ENCODE measurements around the gene CADPS. TPM values are rescaled to one million over a fixed set of nuclear protein-coding genes. Genes with fewer than 3 reads are reported as not detected.

The CADPS gene
- polyA plus RNA-seq, 1 donor (not counting 4 experiments of a cell fraction or from before 2014, with no cell fraction given) = not detected

GRCh38 chr3:62586356-62586755, 288.9 kb downstream of the CADPS start:
- Histone ChIP-seq H3K4me3 (ENCODE audit: control insufficient read depth in 2 of 3, extremely low read depth in 1 of 3, insufficient read depth in 2 of 3, low read depth in 1 of 3, low read length in 3 of 3) (no peak overlapping the region), H3K79me2 (ENCODE audit: control insufficient read depth, insufficient read depth, low read length) (no peaks in the 10 kb centered on the region), H3K9me1 (ENCODE audit: control insufficient read depth, extremely low read depth, insufficient read depth, low read length) (no peaks in the 10 kb centered on the region), H3K27me3 (ENCODE audit: control insufficient read depth, extremely low read depth, insufficient read depth, low read length) (no peaks in the 10 kb centered on the region), H3K4me2 (ENCODE audit: control insufficient read depth, extremely low read depth, insufficient read depth, low read depth, low read length) (no peak overlapping the region), H3K9ac (ENCODE audit: control insufficient read depth, extremely low read depth, insufficient read depth, low read length) (no peak overlapping the region), H3K9me3 (ENCODE audit: control insufficient read depth, low read depth, low read length) (no peaks in the 10 kb centered on the region), H3K4me1 (ENCODE audit: control insufficient read depth, extremely low read depth, insufficient read depth, low read length) (peaks cover 25% of the 10 kb centered on the region), H2AFZ (ENCODE audit: control insufficient read depth, low read length) (peak overlapping the region; percentile 44), H3K36me3 (ENCODE audit: control insufficient read depth in 2 of 2, extremely low read depth in 1 of 2, insufficient read depth in 2 of 2, low read length in 2 of 2) (no peaks in the 10 kb centered on the region), H4K20me1 (ENCODE audit: control insufficient read depth, extremely low read depth, insufficient read depth, low read length) (no peaks in the 10 kb centered on the region), H3K27ac (ENCODE audit: control insufficient read depth, insufficient read depth, low read length) (peak overlapping the region; percentile 36)
- no peak for DNase-seq (ENCODE audit: low read depth, low spot score)
- TF ChIP-seq, protein P1, sequence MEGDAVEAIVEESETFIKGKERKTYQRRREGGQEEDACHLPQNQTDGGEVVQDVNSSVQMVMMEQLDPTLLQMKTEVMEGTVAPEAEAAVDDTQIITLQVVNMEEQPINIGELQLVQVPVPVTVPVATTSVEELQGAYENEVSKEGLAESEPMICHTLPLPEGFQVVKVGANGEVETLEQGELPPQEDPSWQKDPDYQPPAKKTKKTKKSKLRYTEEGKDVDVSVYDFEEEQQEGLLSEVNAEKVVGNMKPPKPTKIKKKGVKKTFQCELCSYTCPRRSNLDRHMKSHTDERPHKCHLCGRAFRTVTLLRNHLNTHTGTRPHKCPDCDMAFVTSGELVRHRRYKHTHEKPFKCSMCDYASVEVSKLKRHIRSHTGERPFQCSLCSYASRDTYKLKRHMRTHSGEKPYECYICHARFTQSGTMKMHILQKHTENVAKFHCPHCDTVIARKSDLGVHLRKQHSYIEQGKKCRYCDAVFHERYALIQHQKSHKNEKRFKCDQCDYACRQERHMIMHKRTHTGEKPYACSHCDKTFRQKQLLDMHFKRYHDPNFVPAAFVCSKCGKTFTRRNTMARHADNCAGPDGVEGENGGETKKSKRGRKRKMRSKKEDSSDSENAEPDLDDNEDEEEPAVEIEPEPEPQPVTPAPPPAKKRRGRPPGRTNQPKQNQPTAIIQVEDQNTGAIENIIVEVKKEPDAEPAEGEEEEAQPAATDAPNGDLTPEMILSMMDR (optimal IDR thresholded peaks at IDR 0.05 in 1 of 3, IDR thresholded peaks at IDR 0.05 in 1 of 3, conservative IDR thresholded peaks at IDR 0.05 in 1 of 3; ENCODE audit: extremely low read depth in 1 of 3, insufficient read depth in 2 of 3, low read length in 3 of 3) = no peak
- no peak for TF ChIP-seq EZH2 (IDR thresholded peaks at IDR 0.05; ENCODE audit: low read length)
- no peak for FAIRE-seq
- dilution Hi-C loops (cut with MboI; ENCODE audit: extremely low pct_ligation_motif_present, low sequenced_read_pairs) = no loop called here

GRCh38 chr3:62585861-62586260, 289.4 kb downstream of the CADPS start:
- H3K9me1 ChIP-seq (ENCODE audit: control insufficient read depth, extremely low read depth, insufficient read depth, low read length) = no peaks in the 10 kb centered on the region
- peaks cover 25% of the 10 kb centered on the region for H3K4me1 ChIP-seq (ENCODE audit: control insufficient read depth, extremely low read depth, insufficient read depth, low read length)
- no peak overlapping the region for H3K4me3 ChIP-seq (ENCODE audit: control insufficient read depth in 2 of 3, extremely low read depth in 1 of 3, insufficient read depth in 2 of 3, low read depth in 1 of 3, low read length in 3 of 3)
- peak; percentile 59 for FAIRE-seq
- no peak for DNase-seq (ENCODE audit: low read depth, low spot score)
- dilution Hi-C loops (cut with MboI; ENCODE audit: extremely low pct_ligation_motif_present, low sequenced_read_pairs) = no loop called here
- no peaks in the 10 kb centered on the region for H3K79me2 ChIP-seq (ENCODE audit: control insufficient read depth, insufficient read depth, low read length)
- H3K9ac ChIP-seq (ENCODE audit: control insufficient read depth, extremely low read depth, insufficient read depth, low read length) = no peak overlapping the region
- no peaks in the 10 kb centered on the region for H3K27me3 ChIP-seq (ENCODE audit: control insufficient read depth, extremely low read depth, insufficient read depth, low read length)
- H2AFZ ChIP-seq (ENCODE audit: control insufficient read depth, low read length) = peak overlapping the region; percentile 42
- H3K4me2 ChIP-seq (ENCODE audit: control insufficient read depth, extremely low read depth, insufficient read depth, low read depth, low read length) = no peak overlapping the region
- H3K27ac ChIP-seq (ENCODE audit: control insufficient read depth, insufficient read depth, low read length) = peak overlapping the region; percentile 36
- H3K36me3 ChIP-seq (ENCODE audit: control insufficient read depth in 2 of 2, extremely low read depth in 1 of 2, insufficient read depth in 2 of 2, low read length in 2 of 2) = no peaks in the 10 kb centered on the region
- H4K20me1 ChIP-seq (ENCODE audit: control insufficient read depth, extremely low read depth, insufficient read depth, low read length) = no peaks in the 10 kb centered on the region
- H3K9me3 ChIP-seq (ENCODE audit: control insufficient read depth, low read depth, low read length) = no peaks in the 10 kb centered on the region
- TF ChIP-seq, protein P1 (optimal IDR thresholded peaks at IDR 0.05 in 1 of 3, IDR thresholded peaks at IDR 0.05 in 1 of 3, conservative IDR thresholded peaks at IDR 0.05 in 1 of 3; ENCODE audit: extremely low read depth in 1 of 3, insufficient read depth in 2 of 3, low read length in 3 of 3) = no peak
